ENCODE measurements around the gene AP1S1.

DNA sequence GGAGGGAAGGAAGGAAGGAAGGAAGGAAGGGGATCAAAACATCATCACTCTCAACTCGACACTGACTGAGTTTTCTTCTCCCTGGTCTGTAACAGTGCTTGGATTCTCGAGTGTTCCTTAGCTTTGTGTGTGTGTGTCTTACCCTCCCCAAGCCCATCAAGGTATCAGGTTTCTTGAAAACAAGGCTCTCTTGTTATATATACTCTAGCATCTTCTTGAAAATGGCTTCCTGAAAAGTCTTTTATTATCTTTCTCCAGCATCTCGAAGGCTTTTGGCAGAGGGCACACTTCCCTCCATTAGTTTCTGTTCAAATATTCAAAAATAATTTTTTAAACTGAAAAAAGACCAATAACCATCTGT, 14.0 kb upstream of the AP1S1 start:
- TF ChIP-seq, protein P1, sequence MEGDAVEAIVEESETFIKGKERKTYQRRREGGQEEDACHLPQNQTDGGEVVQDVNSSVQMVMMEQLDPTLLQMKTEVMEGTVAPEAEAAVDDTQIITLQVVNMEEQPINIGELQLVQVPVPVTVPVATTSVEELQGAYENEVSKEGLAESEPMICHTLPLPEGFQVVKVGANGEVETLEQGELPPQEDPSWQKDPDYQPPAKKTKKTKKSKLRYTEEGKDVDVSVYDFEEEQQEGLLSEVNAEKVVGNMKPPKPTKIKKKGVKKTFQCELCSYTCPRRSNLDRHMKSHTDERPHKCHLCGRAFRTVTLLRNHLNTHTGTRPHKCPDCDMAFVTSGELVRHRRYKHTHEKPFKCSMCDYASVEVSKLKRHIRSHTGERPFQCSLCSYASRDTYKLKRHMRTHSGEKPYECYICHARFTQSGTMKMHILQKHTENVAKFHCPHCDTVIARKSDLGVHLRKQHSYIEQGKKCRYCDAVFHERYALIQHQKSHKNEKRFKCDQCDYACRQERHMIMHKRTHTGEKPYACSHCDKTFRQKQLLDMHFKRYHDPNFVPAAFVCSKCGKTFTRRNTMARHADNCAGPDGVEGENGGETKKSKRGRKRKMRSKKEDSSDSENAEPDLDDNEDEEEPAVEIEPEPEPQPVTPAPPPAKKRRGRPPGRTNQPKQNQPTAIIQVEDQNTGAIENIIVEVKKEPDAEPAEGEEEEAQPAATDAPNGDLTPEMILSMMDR (IDR thresholded peaks at IDR 0.05 in 4 of 5, conservative IDR thresholded peaks at IDR 0.05 in 1 of 5), result no peak
- no peak for TF ChIP-seq POLR2A (IDR thresholded peaks at IDR 0.05)

Measured in gastrocnemius medialis (tissue), 4 donors.